ENCODE data around the gene EGR2.
"Not testable (repeated sequence)": the region's sequence is repeated elsewhere in the genome, so short reads cannot be mapped to it uniquely, and the experiment has no call there.

The EGR2 gene

GRCh38 chr10:62792261-62792660 is 23.9 kb downstream of the EGR2 start:
- DNase-seq: no peak

GRCh38 chr10:62790571-62790970 is 25.6 kb downstream of the EGR2 start:
- DNase-seq: no peak

- DNase-seq: no peak
Measured at GRCh38 chr10:62790019-62790555, 26.1 kb downstream of the EGR2 start.

GRCh38 chr10:62788861-62789467 is 27.2 kb downstream of the EGR2 start:
- no peak for DNase-seq

GRCh38 chr10:62788285-62788684 is 27.9 kb downstream of the EGR2 start:
- not testable (repeated sequence) for DNase-seq

- not testable (repeated sequence) for DNase-seq
Measured at GRCh38 chr10:62784537-62784936, 31.6 kb downstream of the EGR2 start.

- peak in 1 of 3 experiments; percentile 11 for DNase-seq
Measured at GRCh38 chr10:62779487-62780248, 36.5 kb downstream of the EGR2 start.

- DNase-seq: no peak
Measured at GRCh38 chr10:62778125-62778524, 38.0 kb downstream of the EGR2 start.

- DNase-seq: no peak
Measured at GRCh38 chr10:62772186-62772974, 43.8 kb downstream of the EGR2 start.

- no peak for DNase-seq
Measured at GRCh38 chr10:62769574-62770242, 46.5 kb downstream of the EGR2 start.

- no peak for DNase-seq
Measured at GRCh38 chr10:62766386-62766785, 49.8 kb downstream of the EGR2 start.

GRCh38 chr10:62765726-62766125 is 50.4 kb downstream of the EGR2 start:
- no peak for DNase-seq

GRCh38 chr10:62764011-62764410 is 52.2 kb downstream of the EGR2 start:
- no peak for DNase-seq

- DNase-seq: no peak
Measured at GRCh38 chr10:62763155-62763554, 53.0 kb downstream of the EGR2 start.

Data from NCI-H1417 (cell line).